ENCODE data around the gene TRAM2.

GRCh38 chr6:52560462-52560861, 16.4 kb downstream of the TRAM2 start:
- TF ChIP-seq STAT6 (CRISPR knock-in tag; conservative IDR thresholded peaks at IDR 0.05; ENCODE audit: low read depth) (no peak), CTCF (IDR thresholded peaks at IDR 0.05) (no peak), ZNF416 (CRISPR knock-in tag; IDR thresholded peaks at IDR 0.05) (no peak), MLX (CRISPR knock-in tag; IDR thresholded peaks at IDR 0.05) (no peak), ZNF281 (CRISPR knock-in tag; IDR thresholded peaks at IDR 0.05) (no peak), NR2C2 (CRISPR knock-in tag; IDR thresholded peaks at IDR 0.05) (no peak)
